Progenitor cell of endocrine pancreas (in vitro differentiated cells): ENCODE measurements around the gene CCDC61. TPM values are rescaled to one million over a fixed set of nuclear protein-coding genes. Genes with fewer than 3 reads are reported as not detected.

Source experiments
- DNase-seq: peaks from one replicate; pipeline ENCODE4 v3.0.0; 2021; ENCODE audit warnings: low spot score; ENCODE audit not compliant: unreplicated experiment
- H3K27ac Mint-ChIP-seq: 2 replicates; pipeline ENCODE4 v1.8.0; 2021; ENCODE audit warnings: mild to moderate bottlenecking, moderate library complexity, mixed read lengths
- H3K27me3 Mint-ChIP-seq: 2 replicates; pipeline ENCODE4 v1.8.0; 2021; ENCODE audit warnings: mixed read lengths
- H3K36me3 Mint-ChIP-seq: 2 replicates; pipeline ENCODE4 v1.8.0; 2022; ENCODE audit warnings: mixed read lengths; ENCODE audit not compliant: insufficient read depth
- H3K4me1 Mint-ChIP-seq: 2 replicates; pipeline ENCODE4 v1.8.0; 2021; ENCODE audit warnings: low read depth, mixed read lengths
- H3K4me3 Mint-ChIP-seq: 2 replicates; pipeline ENCODE4 v1.8.0; 2021; ENCODE audit warnings: low read depth, mild to moderate bottlenecking, moderate library complexity, mixed read lengths
- H3K9me3 Mint-ChIP-seq: 2 replicates; pipeline ENCODE4 v1.8.0; 2021; ENCODE audit warnings: low read depth, mixed read lengths
- total RNA-seq: library from RNA; stranded (reverse); gene quantifications from 2 replicates; pipeline ENCODE4 v1.2.1, GENCODE V29; 2021
- TF ChIP-seq, protein P1 (sequence below): fragments of 200-600 bp; sonication (generic); IDR thresholded peaks from one replicate; pipeline ENCODE4 v1.5.0; 2021; ENCODE audit warnings: antibody characterized with exemption, mild to moderate bottlenecking; ENCODE audit not compliant: unreplicated experiment

The CCDC61 gene
- total RNA-seq, 1 donor from 2014 or later = 22.2 TPM

DNA sequence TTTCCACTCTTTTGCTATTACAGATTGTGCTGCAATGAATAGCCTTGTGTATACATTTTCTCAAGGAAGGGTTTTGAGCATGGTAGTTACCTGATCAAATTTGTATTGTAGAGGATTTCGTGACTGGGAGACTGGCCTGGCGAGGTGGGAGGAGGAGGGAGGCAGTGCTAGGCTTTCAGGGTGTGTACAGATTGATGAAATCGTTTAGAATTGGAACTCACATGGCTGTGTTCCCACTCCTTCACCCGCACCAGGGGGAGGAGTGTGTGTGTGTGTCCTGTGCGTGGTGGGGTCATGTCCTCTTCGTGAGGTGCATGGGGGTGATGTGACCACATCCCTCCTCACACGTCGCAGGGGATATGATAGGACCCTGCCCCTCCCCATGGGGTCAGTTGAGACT lies 19.3 kb downstream of the CCDC61 start:
- no peak for DNase-seq
- Mint-ChIP-seq H3K36me3 (peaks cover 18% of the 10 kb centered on the region), H3K9me3 (no peaks in the 10 kb centered on the region), H3K4me1 (peaks cover 12% of the 10 kb centered on the region), H3K27me3 (peaks cover 26% of the 10 kb centered on the region), H3K4me3 (peak overlapping the region; percentile 65), H3K27ac (no peak overlapping the region)
- TF ChIP-seq, protein P1, sequence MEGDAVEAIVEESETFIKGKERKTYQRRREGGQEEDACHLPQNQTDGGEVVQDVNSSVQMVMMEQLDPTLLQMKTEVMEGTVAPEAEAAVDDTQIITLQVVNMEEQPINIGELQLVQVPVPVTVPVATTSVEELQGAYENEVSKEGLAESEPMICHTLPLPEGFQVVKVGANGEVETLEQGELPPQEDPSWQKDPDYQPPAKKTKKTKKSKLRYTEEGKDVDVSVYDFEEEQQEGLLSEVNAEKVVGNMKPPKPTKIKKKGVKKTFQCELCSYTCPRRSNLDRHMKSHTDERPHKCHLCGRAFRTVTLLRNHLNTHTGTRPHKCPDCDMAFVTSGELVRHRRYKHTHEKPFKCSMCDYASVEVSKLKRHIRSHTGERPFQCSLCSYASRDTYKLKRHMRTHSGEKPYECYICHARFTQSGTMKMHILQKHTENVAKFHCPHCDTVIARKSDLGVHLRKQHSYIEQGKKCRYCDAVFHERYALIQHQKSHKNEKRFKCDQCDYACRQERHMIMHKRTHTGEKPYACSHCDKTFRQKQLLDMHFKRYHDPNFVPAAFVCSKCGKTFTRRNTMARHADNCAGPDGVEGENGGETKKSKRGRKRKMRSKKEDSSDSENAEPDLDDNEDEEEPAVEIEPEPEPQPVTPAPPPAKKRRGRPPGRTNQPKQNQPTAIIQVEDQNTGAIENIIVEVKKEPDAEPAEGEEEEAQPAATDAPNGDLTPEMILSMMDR = no peak

DNA sequence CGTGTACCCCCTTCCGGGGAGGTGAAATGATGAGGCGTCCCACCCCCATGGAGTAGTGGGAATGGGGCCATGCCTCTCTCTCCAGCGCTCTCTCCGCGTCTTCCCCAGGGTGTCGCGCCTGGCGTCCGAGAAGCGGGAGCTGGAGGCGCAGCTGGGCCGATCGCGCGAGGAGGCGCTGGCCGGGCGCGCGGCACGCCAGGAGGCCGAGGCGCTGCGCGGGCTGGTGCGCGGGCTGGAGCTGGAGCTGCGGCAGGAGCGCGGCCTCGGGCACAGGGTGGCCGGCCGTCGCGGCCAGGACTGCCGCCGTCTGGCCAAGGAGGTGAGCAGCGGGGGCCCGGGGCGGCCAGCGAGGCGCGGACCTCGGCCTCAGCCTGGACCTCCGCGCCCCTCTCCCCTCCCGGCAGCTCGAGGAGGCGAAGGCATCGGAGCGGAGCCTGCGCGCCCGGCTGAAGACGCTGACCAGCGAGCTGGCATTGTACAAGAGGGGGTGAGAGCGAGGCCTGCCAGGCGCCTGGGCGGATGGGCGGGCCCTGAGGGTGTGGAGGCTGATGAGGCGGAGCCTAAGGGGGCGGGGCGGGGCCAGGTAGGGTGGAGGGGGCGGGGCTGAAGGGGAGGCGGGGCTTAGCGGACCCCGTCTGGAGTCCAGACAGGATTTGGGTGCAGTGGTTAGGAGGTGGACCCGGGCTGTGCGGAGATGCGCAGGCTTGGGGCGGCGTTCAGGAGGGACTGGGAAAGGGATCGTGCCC lies 19.8 kb downstream of the CCDC61 start:
- peak; percentile 50 for DNase-seq
- H3K4me1 Mint-ChIP-seq = peaks cover 12% of the 10 kb centered on the region
- TF ChIP-seq, protein P1 = no peak
- no peaks in the 10 kb centered on the region for H3K9me3 Mint-ChIP-seq
- H3K27me3 Mint-ChIP-seq = peaks cover 26% of the 10 kb centered on the region
- H3K36me3 Mint-ChIP-seq = peaks cover 15% of the 10 kb centered on the region
- no peak overlapping the region for H3K27ac Mint-ChIP-seq
- peak overlapping the region; percentile 65 for H3K4me3 Mint-ChIP-seq

- DNase-seq = no peak
- no peak overlapping the region for H3K27ac Mint-ChIP-seq
Observed at GRCh38 chr19:46015687-46016425, 20.6 kb downstream of the CCDC61 start.

GRCh38 chr19:46016426-46017094 lies 21.3 kb downstream of the CCDC61 start:
- TF ChIP-seq, protein P1 = peak; percentile 86
- Mint-ChIP-seq H3K36me3 (peaks cover 6% of the 10 kb centered on the region), H3K4me3 (peak overlapping the region; percentile 66), H3K27ac (no peak overlapping the region), H3K27me3 (peaks cover 23% of the 10 kb centered on the region), H3K9me3 (no peaks in the 10 kb centered on the region), H3K4me1 (peaks cover 12% of the 10 kb centered on the region)
- peak; percentile 81 for DNase-seq

More at GRCh38 chr19:46015687-46016425, 20.6 kb downstream of the CCDC61 start:
- TF ChIP-seq, protein P1 = no peak
- peaks cover 12% of the 10 kb centered on the region for H3K4me1 Mint-ChIP-seq
- peaks cover 26% of the 10 kb centered on the region for H3K27me3 Mint-ChIP-seq
- H3K4me3 Mint-ChIP-seq = peak overlapping the region; percentile 66
- H3K9me3 Mint-ChIP-seq = no peaks in the 10 kb centered on the region
- peaks cover 10% of the 10 kb centered on the region for H3K36me3 Mint-ChIP-seq

DNA sequence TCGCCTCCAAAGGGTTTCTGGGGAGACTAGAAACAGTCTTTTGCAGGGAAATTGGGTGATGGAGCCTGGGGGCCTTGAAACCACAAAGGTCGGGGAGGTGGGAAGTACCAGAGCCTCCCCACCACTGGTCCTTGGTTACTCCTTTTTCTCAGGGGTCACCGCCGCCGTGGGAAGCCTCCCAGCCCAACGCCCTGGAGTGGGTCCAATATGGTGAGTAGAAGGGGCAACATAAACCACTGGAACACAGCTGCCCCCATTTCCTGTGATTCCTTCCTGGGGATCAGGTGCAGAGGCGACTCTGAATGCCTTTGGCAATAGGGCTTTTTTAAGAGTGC lies 21.8 kb downstream of the CCDC61 start:
- H3K36me3 Mint-ChIP-seq = peaks cover 5% of the 10 kb centered on the region

More for the DNA sequence above, 21.8 kb downstream of the CCDC61 start:
- peaks cover 12% of the 10 kb centered on the region for H3K4me1 Mint-ChIP-seq
- H3K27me3 Mint-ChIP-seq = peaks cover 23% of the 10 kb centered on the region
- no peaks in the 10 kb centered on the region for H3K9me3 Mint-ChIP-seq
- TF ChIP-seq, protein P1 = no peak
- no peak overlapping the region for H3K4me3 Mint-ChIP-seq
- no peak overlapping the region for H3K27ac Mint-ChIP-seq
- no peak for DNase-seq
